HG02938 (cell line): ENCODE data around the gene HOXC5.

Experiments used
- ATAC-seq: cut with Tn5 transposase; IDR thresholded peaks from one replicate; pipeline ENCODE4 v1.9.1; 2021; ENCODE audit warnings: mild to moderate bottlenecking, moderate library complexity; ENCODE audit not compliant: unreplicated experiment

The HOXC5 gene

GRCh38 chr12:53995378-53996239 is 37.2 kb upstream of the HOXC5 start:
- no peak for ATAC-seq

- no peak for ATAC-seq
These were observed 36.3 kb upstream of the HOXC5 start for GRCh38 chr12:53996240-53997203.

- no peak for ATAC-seq
These were observed 35.4 kb upstream of the HOXC5 start for GRCh38 chr12:53997204-53998109.

- ATAC-seq, result no peak
These were observed 34.5 kb upstream of the HOXC5 start for GRCh38 chr12:53998110-53998899.

- no peak for ATAC-seq
These were observed 34.0 kb upstream of the HOXC5 start for GRCh38 chr12:53998900-53999236.

- no peak for ATAC-seq
These were observed 33.2 kb upstream of the HOXC5 start for GRCh38 chr12:53999559-54000115.

- ATAC-seq, result no peak
These were observed 32.4 kb upstream of the HOXC5 start, which contains the start of gene HOXC9 for GRCh38 chr12:54000116-54001114. Gene HOXC9 (plus strand): TSS chr12:54000161. CDS start chr12:54000189, 28 bp downstream.

GRCh38 chr12:54001283-54002187 is 31.3 kb upstream of the HOXC5 start:
- no peak for ATAC-seq

GRCh38 chr12:54002278-54002914 is 30.5 kb upstream of the HOXC5 start:
- ATAC-seq, result no peak

- no peak for ATAC-seq
These were observed 29.9 kb upstream of the HOXC5 start for GRCh38 chr12:54002915-54003389.

- no peak for ATAC-seq
These were observed 29.2 kb upstream of the HOXC5 start for GRCh38 chr12:54003625-54004024.

- no peak for ATAC-seq
These were observed 28.6 kb upstream of the HOXC5 start for GRCh38 chr12:54004063-54004840.

GRCh38 chr12:54004841-54005530 is 27.9 kb upstream of the HOXC5 start:
- no peak for ATAC-seq

- ATAC-seq, result no peak
These were observed 27.4 kb upstream of the HOXC5 start for GRCh38 chr12:54005531-54005852.

- ATAC-seq, result no peak
These were observed 26.8 kb upstream of the HOXC5 start for GRCh38 chr12:54005853-54006558.
